Activated T-cell treated with anti-CD3 and anti-CD28 coated beads, Interleukin-2, amount 50 U/mL, for 24 hours (primary cell): ENCODE results near the gene RPGR.

ENCODE experiments used
- DNase-seq: peaks from one replicate; pipeline ENCODE4 v3.0.0-alpha.2; 2020
- H3K27ac Mint-ChIP-seq: 2 replicates; pipeline ENCODE4 v1.8.0; 2020; ENCODE audit warnings: mild to moderate bottlenecking, mixed read lengths
- H3K27me3 Mint-ChIP-seq: 2 replicates; pipeline ENCODE4 v1.8.0; 2020; ENCODE audit warnings: mixed read lengths
- H3K36me3 Mint-ChIP-seq: 2 replicates; pipeline ENCODE4 v1.8.0; 2020; ENCODE audit warnings: low read depth, mixed read lengths
- H3K4me1 Mint-ChIP-seq: 2 replicates; pipeline ENCODE4 v1.8.0; 2020; ENCODE audit warnings: low read depth, mixed read lengths
- H3K4me3 Mint-ChIP-seq: 2 replicates; pipeline ENCODE4 v1.8.0; 2020; ENCODE audit warnings: mild to moderate bottlenecking, moderate library complexity, mixed read lengths
- H3K9me3 Mint-ChIP-seq: 2 replicates; pipeline ENCODE4 v1.8.0; 2020; ENCODE audit warnings: mixed read lengths

The RPGR gene

DNA sequence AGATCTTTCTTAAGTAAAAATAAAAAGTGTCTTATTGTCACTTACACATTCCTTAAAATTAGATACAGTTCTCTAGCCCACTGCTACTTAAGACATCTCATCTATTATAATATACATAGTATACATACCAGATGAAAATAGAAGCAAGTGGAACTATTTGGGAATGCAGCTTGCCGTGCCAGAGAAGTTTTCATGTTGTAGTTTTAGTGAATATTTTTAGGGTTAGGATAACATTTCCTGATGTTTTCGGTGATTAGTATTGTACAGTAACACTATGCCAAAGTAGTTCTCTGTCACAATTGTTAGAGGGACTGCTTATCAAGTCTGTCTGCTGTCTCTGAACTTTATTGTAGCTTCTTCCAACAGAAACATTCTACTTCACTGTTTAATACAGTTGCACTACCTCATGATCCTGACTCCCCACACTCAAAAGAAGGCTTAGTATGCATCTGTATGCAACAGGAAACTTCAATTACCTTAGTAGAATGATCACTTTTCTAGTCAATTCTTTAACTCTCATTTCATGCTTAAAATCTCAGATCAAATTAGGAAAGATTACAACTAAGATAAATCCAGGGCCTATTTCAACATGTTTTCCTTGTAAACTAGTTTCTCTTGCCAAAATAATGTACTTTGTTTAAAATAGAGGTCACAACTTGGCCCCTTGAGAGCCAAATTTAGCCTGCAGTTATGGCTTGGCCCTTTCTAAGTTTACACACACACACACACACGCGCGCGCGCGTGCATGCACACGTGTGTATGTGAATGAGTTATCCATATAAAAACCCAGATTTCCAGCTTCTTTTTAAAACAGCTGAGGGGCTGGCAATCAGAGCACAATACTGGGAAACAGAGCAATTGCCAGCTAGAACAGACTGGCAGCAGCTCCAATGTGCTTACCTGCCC is 64.3 kb downstream of the RPGR start:
- no peak overlapping the region for H3K4me3 Mint-ChIP-seq
- no peak overlapping the region for H3K27ac Mint-ChIP-seq
- no peak for DNase-seq
- no peaks in the 10 kb centered on the region for H3K9me3 Mint-ChIP-seq
- no peaks in the 10 kb centered on the region for H3K36me3 Mint-ChIP-seq
- no peaks in the 10 kb centered on the region for H3K4me1 Mint-ChIP-seq
- peaks cover 26% of the 10 kb centered on the region for H3K27me3 Mint-ChIP-seq

DNA sequence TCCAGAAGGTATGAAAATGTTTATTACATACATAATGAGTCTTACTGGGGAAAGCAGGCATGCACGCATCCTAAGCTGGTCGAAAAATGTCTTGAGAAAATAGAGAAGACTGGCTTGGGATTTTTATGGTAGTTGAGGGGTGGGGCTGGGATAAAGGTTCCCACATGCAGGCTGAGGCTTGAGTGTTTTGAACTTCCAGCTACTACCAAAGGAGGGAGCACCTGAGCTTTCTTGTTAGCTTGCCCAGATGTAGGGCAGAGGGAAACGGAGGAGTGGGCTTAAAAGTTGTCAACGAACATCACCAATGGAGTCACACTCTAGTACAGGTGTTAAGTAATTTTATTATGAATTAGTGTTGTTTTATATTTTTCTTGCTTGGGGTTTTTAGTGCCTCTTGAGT is 67.1 kb downstream of the RPGR start:
- H3K4me1 Mint-ChIP-seq: no peaks in the 10 kb centered on the region
- no peak for DNase-seq
- no peaks in the 10 kb centered on the region for H3K9me3 Mint-ChIP-seq
- H3K4me3 Mint-ChIP-seq: no peak overlapping the region
- H3K27ac Mint-ChIP-seq: no peak overlapping the region
- peaks cover 23% of the 10 kb centered on the region for H3K27me3 Mint-ChIP-seq
- no peaks in the 10 kb centered on the region for H3K36me3 Mint-ChIP-seq

GRCh38 chrX:38256019-38256418 is 71.3 kb downstream of the RPGR start:
- Mint-ChIP-seq H3K36me3 (no peaks in the 10 kb centered on the region), H3K4me3 (no peak overlapping the region), H3K4me1 (no peaks in the 10 kb centered on the region), H3K9me3 (no peaks in the 10 kb centered on the region), H3K27ac (no peak overlapping the region), H3K27me3 (peaks cover 51% of the 10 kb centered on the region)
- no peak for DNase-seq

DNA sequence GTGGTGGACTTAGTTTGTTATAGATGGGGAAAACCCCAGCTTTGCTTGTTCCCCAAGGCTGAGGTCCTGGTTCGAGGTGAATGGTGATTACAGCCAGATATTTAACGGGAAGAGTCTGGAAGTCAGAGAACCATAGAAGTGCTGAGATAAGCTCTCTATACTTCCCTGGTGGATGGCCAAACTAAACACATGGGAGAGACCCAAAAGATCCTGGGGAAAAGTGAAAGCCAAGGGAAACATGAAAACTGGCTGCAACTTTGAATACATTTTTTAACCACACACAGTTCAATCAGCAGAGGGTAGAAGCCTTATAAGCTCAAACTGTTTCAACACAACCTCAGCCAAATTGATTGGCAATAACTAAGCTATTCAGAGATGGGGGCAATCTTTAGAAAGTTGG is 77.3 kb downstream of the RPGR start:
- peaks cover 60% of the 10 kb centered on the region for H3K27me3 Mint-ChIP-seq
- no peak overlapping the region for H3K4me3 Mint-ChIP-seq
- H3K4me1 Mint-ChIP-seq: no peaks in the 10 kb centered on the region
- H3K27ac Mint-ChIP-seq: no peak overlapping the region
- no peaks in the 10 kb centered on the region for H3K36me3 Mint-ChIP-seq
- DNase-seq: no peak
- no peaks in the 10 kb centered on the region for H3K9me3 Mint-ChIP-seq

DNA sequence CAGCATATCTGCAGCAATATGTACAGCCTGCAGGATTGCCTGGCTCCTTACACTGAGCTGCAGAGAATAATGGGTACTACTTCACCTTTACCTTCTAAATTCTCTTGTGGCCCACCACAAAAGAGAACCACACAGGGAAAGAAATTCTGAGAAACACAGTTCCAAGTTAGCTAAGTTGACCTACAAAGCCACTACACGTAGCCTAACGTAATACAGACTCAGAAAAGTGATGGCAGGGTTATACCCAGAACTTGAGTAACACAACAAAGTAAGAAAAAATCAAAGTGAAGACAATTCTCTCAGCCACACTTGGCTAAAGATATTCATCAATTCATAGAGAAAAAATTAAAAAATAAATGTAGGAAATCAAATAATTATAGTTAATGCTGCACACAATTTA is 80.3 kb downstream of the RPGR start:
- Mint-ChIP-seq H3K36me3 (no peaks in the 10 kb centered on the region), H3K27ac (no peak overlapping the region), H3K27me3 (peaks cover 58% of the 10 kb centered on the region), H3K4me1 (no peaks in the 10 kb centered on the region), H3K9me3 (no peaks in the 10 kb centered on the region), H3K4me3 (no peak overlapping the region)
- DNase-seq: no peak

DNA sequence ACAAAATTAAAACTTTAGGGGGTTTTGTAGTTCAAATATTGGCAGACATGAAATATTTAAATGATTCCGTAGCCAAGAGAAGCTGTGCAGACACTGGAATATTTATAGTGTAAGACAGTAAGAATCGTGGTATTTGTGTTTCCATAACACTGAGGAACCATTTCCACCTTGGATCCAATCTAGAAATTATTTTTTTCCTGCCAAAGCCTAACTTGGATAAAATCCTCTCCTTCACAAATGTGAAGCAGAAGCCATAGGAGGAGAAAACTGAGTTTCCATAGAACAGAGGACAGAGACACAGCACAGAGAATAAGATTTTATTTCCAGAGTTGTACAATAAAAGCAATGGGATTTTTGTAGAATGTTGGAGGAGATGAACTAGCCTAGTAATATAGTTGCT is 86.8 kb downstream of the RPGR start:
- peaks cover 57% of the 10 kb centered on the region for H3K27me3 Mint-ChIP-seq
- DNase-seq: no peak
- no peaks in the 10 kb centered on the region for H3K36me3 Mint-ChIP-seq
- no peak overlapping the region for H3K4me3 Mint-ChIP-seq
- H3K4me1 Mint-ChIP-seq: no peaks in the 10 kb centered on the region
- no peaks in the 10 kb centered on the region for H3K9me3 Mint-ChIP-seq
- no peak overlapping the region for H3K27ac Mint-ChIP-seq

DNA sequence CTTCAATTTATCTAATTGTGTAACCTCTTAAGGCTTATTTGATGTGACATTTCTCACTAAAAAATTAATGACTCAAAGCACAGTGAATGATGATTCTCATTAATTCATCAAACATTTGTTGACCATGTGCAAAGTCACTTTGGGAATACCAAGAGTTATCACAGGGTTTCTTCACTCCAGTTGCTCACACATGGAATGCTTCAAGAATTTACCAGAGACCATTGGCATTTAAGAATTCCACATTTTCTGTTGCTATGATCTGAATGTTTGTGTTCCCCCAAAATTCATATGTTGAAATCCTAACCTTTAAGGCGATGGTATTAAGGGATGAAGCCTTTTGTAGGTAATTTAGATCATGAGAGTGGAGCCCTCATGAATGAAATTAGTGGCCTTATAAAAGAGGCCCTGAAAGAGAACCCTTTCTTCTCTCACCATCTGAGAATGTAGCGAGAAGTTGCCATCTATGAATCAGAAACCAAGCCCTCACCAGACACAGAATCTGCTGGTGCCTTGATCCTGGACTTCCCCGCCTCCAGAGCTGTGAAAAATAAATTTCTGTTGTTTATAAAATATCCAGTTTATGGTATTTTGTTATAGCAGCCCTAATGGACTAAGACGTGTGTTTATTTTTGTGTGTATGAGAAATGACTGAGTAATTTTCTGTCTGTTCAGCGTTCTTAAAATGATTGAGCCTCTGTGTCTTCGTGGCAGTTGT is 90.3 kb downstream of the RPGR start:
- H3K4me1 Mint-ChIP-seq: no peaks in the 10 kb centered on the region
- peaks cover 61% of the 10 kb centered on the region for H3K27me3 Mint-ChIP-seq
- H3K27ac Mint-ChIP-seq: no peak overlapping the region
- DNase-seq: no peak
- H3K36me3 Mint-ChIP-seq: no peaks in the 10 kb centered on the region
- no peaks in the 10 kb centered on the region for H3K9me3 Mint-ChIP-seq
- H3K4me3 Mint-ChIP-seq: no peak overlapping the region

GRCh38 chrX:38233891-38234667 is 93.2 kb downstream of the RPGR start:
- H3K27me3 Mint-ChIP-seq: peaks cover 60% of the 10 kb centered on the region
- DNase-seq: no peak
- no peak overlapping the region for H3K4me3 Mint-ChIP-seq
- no peaks in the 10 kb centered on the region for H3K36me3 Mint-ChIP-seq
- no peaks in the 10 kb centered on the region for H3K4me1 Mint-ChIP-seq
- no peaks in the 10 kb centered on the region for H3K9me3 Mint-ChIP-seq
- no peak overlapping the region for H3K27ac Mint-ChIP-seq

DNA sequence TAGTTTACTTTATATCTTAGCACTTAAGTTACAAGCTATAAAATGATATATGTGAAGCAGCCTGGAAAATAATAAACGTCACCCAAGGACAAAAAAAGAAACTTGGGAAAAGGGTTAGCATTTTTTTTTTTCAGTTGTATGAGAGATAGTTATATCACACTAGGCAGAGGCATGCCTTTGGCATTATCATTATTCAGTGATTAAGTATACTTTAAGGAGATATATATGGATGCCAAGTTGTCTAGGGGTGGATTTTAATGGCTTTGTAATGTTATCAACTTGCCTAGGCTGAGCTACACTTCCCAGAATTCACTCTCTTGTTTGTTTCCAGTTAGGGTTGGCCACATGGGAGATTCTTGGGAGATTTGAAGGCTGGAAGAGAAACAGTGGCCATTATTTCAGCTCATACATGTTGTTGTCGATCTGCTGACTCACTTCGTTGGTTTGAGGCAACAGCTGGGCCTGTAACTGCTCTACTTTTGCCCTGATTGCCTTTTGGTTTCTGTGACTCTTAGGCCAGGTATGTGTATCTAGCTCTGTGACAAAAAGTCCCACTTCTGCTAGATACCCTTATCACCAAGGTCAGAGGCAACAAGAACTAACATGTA is 95.1 kb downstream of the RPGR start:
- no peaks in the 10 kb centered on the region for H3K9me3 Mint-ChIP-seq
- peaks cover 56% of the 10 kb centered on the region for H3K27me3 Mint-ChIP-seq
- no peaks in the 10 kb centered on the region for H3K36me3 Mint-ChIP-seq
- H3K27ac Mint-ChIP-seq: no peak overlapping the region
- H3K4me1 Mint-ChIP-seq: no peaks in the 10 kb centered on the region
- no peak overlapping the region for H3K4me3 Mint-ChIP-seq
- no peak for DNase-seq

GRCh38 chrX:38225093-38225492 is 102.2 kb downstream of the RPGR start:
- Mint-ChIP-seq H3K9me3 (no peaks in the 10 kb centered on the region), H3K4me3 (no peak overlapping the region), H3K36me3 (no peaks in the 10 kb centered on the region), H3K27ac (no peak overlapping the region), H3K4me1 (no peaks in the 10 kb centered on the region), H3K27me3 (peaks cover 68% of the 10 kb centered on the region)
- DNase-seq: no peak

GRCh38 chrX:38224160-38224559 is 103.1 kb downstream of the RPGR start:
- Mint-ChIP-seq H3K27ac (no peak overlapping the region), H3K4me3 (no peak overlapping the region), H3K36me3 (no peaks in the 10 kb centered on the region), H3K27me3 (peaks cover 78% of the 10 kb centered on the region), H3K9me3 (no peaks in the 10 kb centered on the region), H3K4me1 (no peaks in the 10 kb centered on the region)
- no peak for DNase-seq

GRCh38 chrX:38221391-38221929 is 105.8 kb downstream of the RPGR start:
- Mint-ChIP-seq H3K4me1 (no peaks in the 10 kb centered on the region), H3K9me3 (no peaks in the 10 kb centered on the region), H3K36me3 (no peaks in the 10 kb centered on the region), H3K27ac (no peak overlapping the region), H3K27me3 (peaks cover 85% of the 10 kb centered on the region), H3K4me3 (no peak overlapping the region)
- DNase-seq: no peak

DNA sequence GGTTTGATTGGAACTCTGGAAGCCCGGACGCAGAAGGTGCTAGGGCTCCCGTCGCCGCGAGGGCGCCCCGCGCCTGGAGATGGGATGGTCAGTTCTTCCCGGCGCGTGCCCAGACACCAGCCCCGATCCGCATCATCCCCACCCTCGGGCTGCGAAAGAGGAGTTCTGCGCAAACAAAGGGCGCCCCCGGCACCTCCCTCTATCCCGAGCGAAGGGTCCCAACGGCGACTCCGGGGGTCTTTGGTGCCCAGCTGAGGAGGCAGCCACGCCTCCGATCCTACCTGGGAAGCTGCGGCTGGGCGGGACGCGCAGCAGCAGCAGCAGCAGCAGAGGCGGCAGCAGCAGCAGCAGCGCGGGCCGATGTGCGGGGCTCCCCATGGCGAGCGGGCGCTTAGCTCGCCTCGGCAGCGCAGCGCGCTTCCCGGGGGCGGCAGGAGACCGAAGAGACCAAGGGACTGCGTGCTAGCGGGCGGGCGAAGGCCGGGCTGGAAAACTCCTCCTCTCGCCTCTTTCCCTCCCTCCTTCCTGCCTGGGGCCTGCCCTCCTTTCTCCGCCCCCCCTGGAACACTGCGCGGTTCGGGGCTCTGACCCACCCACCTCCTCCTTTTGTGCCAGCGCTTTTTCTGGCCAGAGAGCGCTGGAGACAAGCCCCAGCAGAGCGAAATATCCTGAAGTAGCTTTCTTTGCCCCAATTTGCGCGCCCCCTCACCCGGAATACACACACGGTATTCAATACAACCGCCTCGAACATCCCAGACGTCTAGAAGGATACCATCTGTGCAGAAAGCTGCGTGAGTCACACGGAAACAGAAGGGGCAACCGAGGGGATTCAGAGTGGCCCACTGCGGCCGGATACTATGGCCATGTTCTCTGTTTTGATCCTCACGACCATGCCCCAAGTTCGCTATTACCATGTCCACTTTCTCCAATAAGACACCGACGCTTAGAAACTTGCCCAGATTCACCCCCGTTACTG is 106.6 kb downstream of the RPGR start, which contains the start of gene SRPX:
Gene SRPX, minus strand, starts transcription at position 457 of the 976 bp plus-strand sequence. Its CDS starts 79 bp downstream, at position 378.
- Mint-ChIP-seq H3K27ac (no peak within 1 kb of the TSS), H3K27me3 (peaks cover 87% of the 10 kb centered on the region), H3K36me3 (no peaks in the 10 kb centered on the region), H3K4me1 (no peaks in the 10 kb centered on the region), H3K4me3 (peak within 1 kb of the TSS; percentile 40), H3K9me3 (no peaks in the 10 kb centered on the region)
- DNase-seq: no peak
